ENCODE results near the gene ITGA2.

DNA sequence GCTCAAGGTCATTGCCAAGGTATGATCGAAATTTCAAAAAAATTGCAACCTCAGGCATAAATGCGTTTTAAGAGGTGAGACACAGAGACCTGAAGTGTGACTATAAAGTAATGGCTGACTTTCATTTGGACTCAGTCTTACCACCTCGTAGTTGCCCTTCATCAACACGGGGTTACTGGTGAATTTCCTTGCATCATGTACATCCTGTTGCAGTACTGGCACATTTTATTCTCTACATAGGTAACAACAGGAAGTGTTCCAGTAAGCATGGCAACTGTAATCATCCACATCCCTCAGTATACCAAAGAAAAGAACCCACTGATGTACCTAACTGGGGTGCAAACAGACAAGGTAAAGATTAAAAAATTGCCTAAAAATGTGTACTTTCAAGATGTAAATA, 91.1 kb downstream of the ITGA2 start:
- TF ChIP-seq, protein P1, sequence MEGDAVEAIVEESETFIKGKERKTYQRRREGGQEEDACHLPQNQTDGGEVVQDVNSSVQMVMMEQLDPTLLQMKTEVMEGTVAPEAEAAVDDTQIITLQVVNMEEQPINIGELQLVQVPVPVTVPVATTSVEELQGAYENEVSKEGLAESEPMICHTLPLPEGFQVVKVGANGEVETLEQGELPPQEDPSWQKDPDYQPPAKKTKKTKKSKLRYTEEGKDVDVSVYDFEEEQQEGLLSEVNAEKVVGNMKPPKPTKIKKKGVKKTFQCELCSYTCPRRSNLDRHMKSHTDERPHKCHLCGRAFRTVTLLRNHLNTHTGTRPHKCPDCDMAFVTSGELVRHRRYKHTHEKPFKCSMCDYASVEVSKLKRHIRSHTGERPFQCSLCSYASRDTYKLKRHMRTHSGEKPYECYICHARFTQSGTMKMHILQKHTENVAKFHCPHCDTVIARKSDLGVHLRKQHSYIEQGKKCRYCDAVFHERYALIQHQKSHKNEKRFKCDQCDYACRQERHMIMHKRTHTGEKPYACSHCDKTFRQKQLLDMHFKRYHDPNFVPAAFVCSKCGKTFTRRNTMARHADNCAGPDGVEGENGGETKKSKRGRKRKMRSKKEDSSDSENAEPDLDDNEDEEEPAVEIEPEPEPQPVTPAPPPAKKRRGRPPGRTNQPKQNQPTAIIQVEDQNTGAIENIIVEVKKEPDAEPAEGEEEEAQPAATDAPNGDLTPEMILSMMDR (IDR thresholded peaks at IDR 0.05), result no peak
- TF ChIP-seq POLR2A (IDR thresholded peaks at IDR 0.05), result no peak
